ENCODE measurements around the gene PRKCZ.
A peak's percentile ranks its signal among the peaks of the same experiment; 100 is the strongest.

Gene PRKCZ

DNA sequence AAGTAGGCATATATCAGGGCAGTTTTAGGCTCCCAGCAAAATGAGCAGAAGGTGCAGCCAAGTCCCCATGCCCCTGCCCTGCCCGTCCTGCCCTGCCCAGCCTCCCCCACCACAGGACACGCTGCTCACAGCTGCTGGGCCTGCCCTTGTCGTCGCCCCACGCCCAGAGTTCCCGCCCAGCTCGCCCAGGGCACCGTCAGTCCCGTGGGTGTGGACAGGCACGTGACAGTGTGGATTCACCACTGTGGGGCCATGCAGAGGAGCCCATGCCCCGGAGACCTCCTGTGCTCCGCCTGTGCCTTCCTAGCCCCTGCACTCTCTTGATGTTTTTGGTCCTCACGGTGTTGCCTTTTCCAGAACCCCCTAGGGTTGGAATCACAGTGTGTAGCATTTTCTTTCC is 137.4 kb downstream of the PRKCZ start:
- DNase-seq (ENCODE audit: low read depth), result no peak
- H3K4me3 ChIP-seq (replicated peaks; ENCODE audit: low read depth, low read length), result no peak overlapping the region
- TF ChIP-seq, protein P1, sequence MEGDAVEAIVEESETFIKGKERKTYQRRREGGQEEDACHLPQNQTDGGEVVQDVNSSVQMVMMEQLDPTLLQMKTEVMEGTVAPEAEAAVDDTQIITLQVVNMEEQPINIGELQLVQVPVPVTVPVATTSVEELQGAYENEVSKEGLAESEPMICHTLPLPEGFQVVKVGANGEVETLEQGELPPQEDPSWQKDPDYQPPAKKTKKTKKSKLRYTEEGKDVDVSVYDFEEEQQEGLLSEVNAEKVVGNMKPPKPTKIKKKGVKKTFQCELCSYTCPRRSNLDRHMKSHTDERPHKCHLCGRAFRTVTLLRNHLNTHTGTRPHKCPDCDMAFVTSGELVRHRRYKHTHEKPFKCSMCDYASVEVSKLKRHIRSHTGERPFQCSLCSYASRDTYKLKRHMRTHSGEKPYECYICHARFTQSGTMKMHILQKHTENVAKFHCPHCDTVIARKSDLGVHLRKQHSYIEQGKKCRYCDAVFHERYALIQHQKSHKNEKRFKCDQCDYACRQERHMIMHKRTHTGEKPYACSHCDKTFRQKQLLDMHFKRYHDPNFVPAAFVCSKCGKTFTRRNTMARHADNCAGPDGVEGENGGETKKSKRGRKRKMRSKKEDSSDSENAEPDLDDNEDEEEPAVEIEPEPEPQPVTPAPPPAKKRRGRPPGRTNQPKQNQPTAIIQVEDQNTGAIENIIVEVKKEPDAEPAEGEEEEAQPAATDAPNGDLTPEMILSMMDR (IDR thresholded peaks at IDR 0.05; ENCODE audit: low read length, missing control alignments), result no peak

DNA sequence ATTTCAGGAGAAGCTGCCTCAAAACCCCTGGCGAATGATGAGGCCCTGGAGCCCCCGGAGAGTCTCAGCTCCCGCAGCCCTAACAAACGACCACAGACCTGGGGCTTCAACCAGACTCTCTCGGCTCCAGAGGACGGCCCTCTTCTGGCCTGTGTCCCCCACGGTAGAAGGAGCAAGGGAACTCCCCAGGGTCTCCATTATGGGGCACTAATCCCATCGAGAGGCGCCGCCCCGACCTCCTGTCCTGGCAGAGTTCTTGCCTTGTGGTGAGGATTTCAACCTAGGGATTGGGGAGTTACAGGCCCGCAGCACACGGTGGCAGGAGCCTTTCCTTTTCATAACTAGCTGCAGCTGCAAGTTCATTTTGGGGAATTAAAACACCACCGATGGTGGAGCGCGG is 138.1 kb downstream of the PRKCZ start:
- TF ChIP-seq, protein P1 (IDR thresholded peaks at IDR 0.05; ENCODE audit: low read length, missing control alignments), result no peak
- DNase-seq (ENCODE audit: low read depth), result no peak
- no peak overlapping the region for H3K4me3 ChIP-seq (replicated peaks; ENCODE audit: low read depth, low read length)

DNA sequence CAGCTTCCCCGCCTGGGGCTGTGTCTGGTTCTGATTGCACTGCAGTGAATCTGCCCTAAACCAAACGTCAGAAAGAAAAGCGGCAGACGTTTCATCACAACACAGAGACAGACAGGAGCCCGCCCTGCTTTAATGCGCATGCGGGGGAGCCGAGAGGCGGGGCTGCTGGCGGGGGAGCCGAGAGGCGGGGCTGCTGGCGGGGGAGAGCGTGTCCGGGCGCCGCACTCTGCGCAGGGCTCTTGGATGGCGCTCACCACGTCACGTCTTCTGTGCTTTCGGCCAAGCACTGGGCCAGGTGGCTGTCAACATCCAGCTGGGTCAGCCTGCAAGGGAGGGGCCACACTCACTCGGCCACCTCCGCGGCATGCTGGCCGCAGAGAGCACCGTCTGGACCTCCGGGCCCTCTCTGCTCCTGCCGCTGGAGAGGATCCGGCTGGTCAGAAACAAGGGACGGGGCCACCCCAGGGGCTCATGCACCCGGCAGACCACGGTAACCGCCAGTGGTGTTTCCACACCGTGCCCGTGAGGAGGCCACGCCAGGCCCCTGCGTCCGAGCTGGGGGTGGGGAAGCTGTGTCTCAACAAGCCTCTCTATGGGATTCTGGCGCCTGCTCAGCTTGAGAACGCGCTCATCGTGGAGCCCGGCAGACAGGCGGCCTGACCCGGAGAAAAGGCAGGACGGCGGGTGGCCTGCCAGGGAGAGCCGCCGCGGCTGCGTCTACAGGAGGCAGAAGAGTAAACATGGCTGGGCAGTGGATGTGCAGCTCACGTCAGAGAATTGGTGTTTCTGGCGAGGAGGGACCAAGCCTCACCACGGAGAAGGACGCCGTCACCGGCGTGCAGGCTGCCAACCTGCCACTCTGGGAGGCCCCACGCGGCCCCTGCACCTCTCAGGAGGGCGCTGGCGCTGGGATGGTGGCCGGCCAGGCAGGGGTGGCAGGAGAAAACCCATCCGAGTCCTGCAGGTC is 139.5 kb downstream of the PRKCZ start:
- TF ChIP-seq, protein P1 (IDR thresholded peaks at IDR 0.05; ENCODE audit: low read length, missing control alignments), result no peak
- peak overlapping the region; percentile 60 for H3K4me3 ChIP-seq (replicated peaks; ENCODE audit: low read depth, low read length)

DNA sequence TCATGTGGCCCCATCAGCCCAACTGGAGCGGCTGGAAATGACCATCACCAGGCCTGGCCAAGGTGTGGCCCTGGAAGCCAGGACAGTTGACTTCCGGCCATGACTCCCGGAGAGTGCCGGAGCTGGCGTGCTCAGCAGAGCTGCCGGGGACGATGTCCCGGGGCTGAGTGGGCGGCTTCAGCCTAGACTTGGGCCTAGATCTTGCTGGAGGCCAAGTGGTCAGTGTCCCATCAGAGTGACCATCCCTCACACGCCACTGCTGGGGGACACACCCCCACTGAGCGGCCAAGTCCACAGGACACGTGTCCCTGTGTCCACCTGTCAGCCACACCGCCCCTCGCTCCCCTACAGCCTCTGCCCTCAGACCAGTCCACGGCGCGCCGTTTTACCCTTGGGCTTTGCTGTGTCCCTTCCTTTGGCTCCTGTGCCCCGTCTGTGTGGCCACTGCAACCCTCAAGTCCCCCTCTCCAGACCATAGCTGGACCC is 140.3 kb downstream of the PRKCZ start:
- peak overlapping the region; percentile 60 for H3K4me3 ChIP-seq (replicated peaks; ENCODE audit: low read depth, low read length)
- no peak for DNase-seq (ENCODE audit: low read depth)
- TF ChIP-seq, protein P1 (IDR thresholded peaks at IDR 0.05; ENCODE audit: low read length, missing control alignments), result no peak

More for the DNA sequence above, 139.5 kb downstream of the PRKCZ start:
- DNase-seq (ENCODE audit: low read depth), result peak; percentile 98

DNA sequence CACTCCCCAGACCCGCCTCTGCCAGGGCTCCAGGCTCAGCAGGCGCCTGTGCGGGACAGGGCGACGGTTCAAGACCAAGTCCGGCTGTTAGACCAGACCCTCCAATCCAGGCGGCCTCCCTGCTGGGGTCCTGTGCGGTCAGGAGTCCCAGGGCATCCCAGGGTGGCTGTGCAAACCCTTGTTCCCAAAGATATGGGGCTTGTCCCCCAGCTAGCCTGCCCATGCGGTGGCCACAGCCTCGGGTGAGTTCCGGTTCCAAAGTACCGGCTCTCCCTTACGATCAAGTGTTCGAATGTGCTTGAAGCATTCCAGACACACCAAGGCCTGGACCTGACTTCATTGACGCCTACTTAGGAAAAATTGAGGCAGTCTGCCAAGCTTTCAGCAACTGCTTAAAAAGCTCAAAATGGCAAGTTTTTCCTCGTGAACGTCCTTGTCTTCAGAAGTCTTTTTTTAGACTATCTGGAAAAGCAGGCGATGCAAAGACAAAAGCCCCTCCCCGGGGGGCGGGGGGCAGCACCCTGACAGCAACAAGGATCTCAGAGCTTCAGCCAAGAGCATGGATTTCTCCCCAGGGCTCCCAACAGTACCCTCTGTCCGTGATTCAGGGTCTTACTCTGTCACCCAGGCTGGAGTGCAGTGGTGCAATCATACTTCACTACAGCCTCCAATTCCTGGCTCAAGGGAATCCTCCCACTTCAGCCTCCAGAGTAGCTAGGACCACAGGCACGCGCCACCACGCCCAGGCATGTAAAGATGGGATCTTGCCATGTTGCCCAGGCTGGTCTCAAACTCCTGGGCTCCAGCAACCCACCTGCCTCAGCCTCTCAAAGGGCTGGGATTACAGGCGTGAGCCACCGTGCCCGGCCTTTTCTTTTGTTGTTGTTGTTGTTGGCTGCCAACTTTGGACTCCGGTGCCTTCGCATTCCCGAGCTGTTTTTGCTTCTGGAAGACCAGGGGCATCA is 142.1 kb downstream of the PRKCZ start:
- DNase-seq (ENCODE audit: low read depth), result peak; percentile 81
- H3K4me3 ChIP-seq (replicated peaks; ENCODE audit: low read depth, low read length), result no peak overlapping the region
- TF ChIP-seq, protein P1 (IDR thresholded peaks at IDR 0.05; ENCODE audit: low read length, missing control alignments), result no peak

DNA sequence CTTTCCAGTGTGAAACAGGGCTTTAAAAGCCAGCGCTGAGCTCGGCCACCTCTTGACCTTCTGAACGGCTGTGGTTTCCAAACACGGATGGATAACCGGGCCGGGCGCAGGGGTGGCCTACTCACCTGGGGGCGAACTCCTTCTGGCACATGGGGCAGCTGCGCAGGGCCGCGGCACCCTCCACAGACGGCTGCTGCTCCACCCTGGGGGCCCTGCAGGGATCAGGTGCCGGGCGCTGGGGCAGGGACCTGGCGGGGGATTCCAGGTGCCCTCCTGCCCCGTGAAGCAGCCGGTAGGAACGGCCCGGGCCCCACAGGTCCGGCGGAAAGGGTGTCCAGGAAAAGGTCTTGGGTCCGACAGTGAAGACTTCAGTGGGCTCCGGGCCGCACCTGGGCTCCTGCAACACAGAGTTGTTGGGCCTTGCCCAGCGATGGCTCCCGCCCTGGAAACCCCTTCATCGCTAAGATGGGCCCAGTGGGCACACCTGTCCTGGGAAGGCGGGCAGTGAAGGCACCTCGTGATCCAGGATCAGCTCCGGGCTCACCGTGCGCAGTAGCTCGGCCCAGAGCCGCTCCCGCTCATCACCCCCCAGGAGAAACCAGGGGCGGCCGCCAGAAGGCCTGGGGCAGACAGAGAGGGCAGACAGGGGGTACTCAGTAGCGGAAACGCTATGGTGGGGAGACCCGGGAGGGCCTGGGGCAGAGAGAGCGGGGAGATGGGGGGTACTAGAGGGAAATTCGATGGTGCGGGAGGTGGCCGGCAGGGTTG is 143.5 kb downstream of the PRKCZ start:
- H3K4me3 ChIP-seq (replicated peaks; ENCODE audit: low read depth, low read length), result peak overlapping the region; percentile 59
- TF ChIP-seq, protein P1 (IDR thresholded peaks at IDR 0.05; ENCODE audit: low read length, missing control alignments), result no peak
- no peak for DNase-seq (ENCODE audit: low read depth)
